Measurements from ENCODE around the gene GFER. TPM values are rescaled to one million over a fixed set of nuclear protein-coding genes. Genes with fewer than 3 reads are reported as not detected.

Gene GFER
- polyA plus RNA-seq, 1 donor, result 48.5 TPM

GRCh38 chr16:1991135-1991551 lies 7.2 kb downstream of the GFER start:
- H3K27ac ChIP-seq (ENCODE audit: low read length), result no peak overlapping the region
- no CpG with 5 or more reads among the region's 18 CpGs for WGBS (ENCODE audit: insufficient coverage, low lambda C conversion rate)
- peaks cover 27% of the 10 kb centered on the region for H3K4me1 ChIP-seq (ENCODE audit: control insufficient read depth, insufficient read depth, low read length)
- peaks cover 21% of the 10 kb centered on the region for H3K9me3 ChIP-seq (ENCODE audit: control insufficient read depth, low read depth, low read length)
- H3K27me3 ChIP-seq (ENCODE audit: control insufficient read depth, insufficient read depth, low read length), result peaks cover 30% of the 10 kb centered on the region
- DNase-seq, result peak in 1 of 2 donors; percentile 26
- H3K36me3 ChIP-seq (ENCODE audit: control insufficient read depth, insufficient read depth, low read length), result peaks cover 12% of the 10 kb centered on the region
- no peak overlapping the region for H3K4me3 ChIP-seq (ENCODE audit: low read length)

- Histone ChIP-seq H3K9me3 (ENCODE audit: control insufficient read depth, low read depth, low read length) (peaks cover 21% of the 10 kb centered on the region), H3K36me3 (ENCODE audit: control insufficient read depth, insufficient read depth, low read length) (peaks cover 7% of the 10 kb centered on the region), H3K27ac (ENCODE audit: low read length) (no peak overlapping the region), H3K27me3 (ENCODE audit: control insufficient read depth, insufficient read depth, low read length) (peaks cover 30% of the 10 kb centered on the region), H3K4me3 (ENCODE audit: low read length) (no peak overlapping the region), H3K4me1 (ENCODE audit: control insufficient read depth, insufficient read depth, low read length) (peaks cover 25% of the 10 kb centered on the region)
- DNase-seq, result no peak
- no CpG with 5 or more reads among the region's 22 CpGs for WGBS (ENCODE audit: insufficient coverage, low lambda C conversion rate)
These were observed 7.6 kb downstream of the GFER start for GRCh38 chr16:1991588-1991947.

DNA sequence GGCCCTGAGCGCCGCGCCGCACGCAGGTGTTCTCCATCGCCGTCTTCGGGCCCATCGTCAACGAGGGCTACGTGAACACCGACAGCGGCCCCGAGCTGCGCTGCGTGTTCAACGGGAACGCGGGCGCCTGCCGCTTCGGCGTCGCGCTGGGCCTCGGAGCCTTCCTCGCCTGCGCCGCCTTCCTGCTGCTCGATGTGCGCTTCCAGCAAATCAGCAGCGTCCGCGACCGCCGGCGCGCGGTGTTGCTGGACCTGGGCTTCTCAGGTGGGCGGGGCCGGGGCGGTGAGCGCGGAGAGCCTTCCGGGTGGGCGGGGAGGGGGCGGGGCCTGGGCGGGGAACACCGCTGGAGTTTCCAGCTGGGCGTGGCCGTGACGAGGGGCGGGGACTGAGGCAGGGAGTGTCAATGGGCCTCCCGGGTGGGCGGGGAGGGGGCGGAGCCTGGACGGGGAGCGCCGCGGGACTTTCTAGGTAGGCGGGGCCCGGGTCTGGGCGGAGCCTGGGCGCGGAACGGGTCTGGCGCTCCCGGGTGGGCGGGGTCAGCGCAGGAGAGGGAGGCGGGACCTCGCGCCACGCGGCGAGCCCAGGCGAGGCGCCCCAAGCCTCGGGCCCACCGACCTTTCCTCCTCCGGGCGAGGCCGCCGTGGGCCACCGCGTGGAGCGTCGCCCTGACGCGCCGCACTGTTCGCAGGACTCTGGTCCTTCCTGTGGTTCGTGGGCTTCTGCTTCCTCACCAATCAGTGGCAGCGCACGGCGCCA lies 8.1 kb downstream of the GFER start:
- peaks cover 6% of the 10 kb centered on the region for H3K36me3 ChIP-seq (ENCODE audit: control insufficient read depth, insufficient read depth, low read length)
- H3K4me3 ChIP-seq (ENCODE audit: low read length), result no peak overlapping the region
- no CpG with 5 or more reads among the region's 96 CpGs for WGBS (ENCODE audit: insufficient coverage, low lambda C conversion rate)
- peak; percentile 88 to 90 for DNase-seq
- peaks cover 30% of the 10 kb centered on the region for H3K27me3 ChIP-seq (ENCODE audit: control insufficient read depth, insufficient read depth, low read length)
- H3K4me1 ChIP-seq (ENCODE audit: control insufficient read depth, insufficient read depth, low read length), result peaks cover 25% of the 10 kb centered on the region
- no peak overlapping the region for H3K27ac ChIP-seq (ENCODE audit: low read length)
- peaks cover 21% of the 10 kb centered on the region for H3K9me3 ChIP-seq (ENCODE audit: control insufficient read depth, low read depth, low read length)

- no peak for DNase-seq
- peaks cover 10% of the 10 kb centered on the region for H3K36me3 ChIP-seq (ENCODE audit: control insufficient read depth, insufficient read depth, low read length)
- WGBS (ENCODE audit: insufficient coverage, low lambda C conversion rate), result no CpG with 5 or more reads among the region's 50 CpGs
- peaks cover 30% of the 10 kb centered on the region for H3K27me3 ChIP-seq (ENCODE audit: control insufficient read depth, insufficient read depth, low read length)
- H3K9me3 ChIP-seq (ENCODE audit: control insufficient read depth, low read depth, low read length), result peaks cover 21% of the 10 kb centered on the region
- peaks cover 25% of the 10 kb centered on the region for H3K4me1 ChIP-seq (ENCODE audit: control insufficient read depth, insufficient read depth, low read length)
- H3K4me3 ChIP-seq (ENCODE audit: low read length), result no peak overlapping the region
- no peak overlapping the region for H3K27ac ChIP-seq (ENCODE audit: low read length)
These were observed 8.8 kb downstream of the GFER start for GRCh38 chr16:1992704-1993317.

- Histone ChIP-seq H3K4me1 (ENCODE audit: control insufficient read depth, insufficient read depth, low read length) (peaks cover 25% of the 10 kb centered on the region), H3K36me3 (ENCODE audit: control insufficient read depth, insufficient read depth, low read length) (peaks cover 19% of the 10 kb centered on the region), H3K27me3 (ENCODE audit: control insufficient read depth, insufficient read depth, low read length) (peaks cover 25% of the 10 kb centered on the region), H3K27ac (ENCODE audit: low read length) (no peak overlapping the region), H3K9me3 (ENCODE audit: control insufficient read depth, low read depth, low read length) (peaks cover 21% of the 10 kb centered on the region), H3K4me3 (ENCODE audit: low read length) (no peak overlapping the region)
- no peak for DNase-seq
- WGBS (ENCODE audit: insufficient coverage, low lambda C conversion rate), result no CpG with 5 or more reads among the region's 2 CpGs
These were observed 9.7 kb downstream of the GFER start for GRCh38 chr16:1993731-1994131.

DNA sequence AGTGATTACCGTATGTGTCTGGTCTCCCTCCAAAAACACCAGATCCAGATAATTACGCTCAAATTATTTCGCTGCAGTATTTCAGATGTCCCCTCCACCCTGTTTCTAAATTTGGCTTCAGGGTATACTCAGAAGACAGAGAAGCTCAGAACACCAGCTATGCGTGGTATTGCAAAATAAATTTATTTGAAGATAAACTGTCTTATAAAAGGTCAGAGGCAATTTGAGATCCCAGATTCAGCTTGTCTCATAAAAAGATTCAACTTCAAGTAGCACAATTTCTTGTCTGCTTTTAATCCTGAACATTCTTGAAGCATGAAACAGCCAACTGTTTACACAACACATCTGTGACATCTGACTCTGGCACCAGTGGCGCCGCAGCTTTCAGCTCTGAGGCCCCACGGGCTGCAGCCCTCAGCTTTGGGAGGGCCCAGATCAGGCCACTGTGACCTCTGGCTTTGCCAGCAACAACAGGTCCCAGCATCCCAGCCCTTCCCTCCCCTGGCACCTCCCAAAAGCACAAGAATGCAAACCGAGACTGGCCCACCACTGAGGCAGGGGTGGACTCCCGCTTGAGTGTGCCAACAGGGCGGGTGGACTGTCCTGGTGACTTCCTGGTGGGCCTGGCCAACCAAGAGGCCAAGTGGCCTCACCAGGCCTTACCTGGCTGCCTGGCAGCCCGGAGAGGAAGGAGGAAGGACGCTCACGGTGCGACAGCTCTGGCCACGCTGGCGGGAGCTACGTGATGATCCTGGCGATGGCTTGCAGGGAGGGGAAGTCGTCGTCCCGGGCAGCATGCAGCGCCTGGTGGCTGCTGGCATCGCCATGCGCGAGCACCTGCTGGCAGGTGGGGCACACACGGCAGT lies 13.7 kb downstream of the GFER start:
- Histone ChIP-seq H3K27ac (ENCODE audit: low read length) (no peak overlapping the region), H3K27me3 (ENCODE audit: control insufficient read depth, insufficient read depth, low read length) (no peaks in the 10 kb centered on the region), H3K36me3 (ENCODE audit: control insufficient read depth, insufficient read depth, low read length) (peaks cover 58% of the 10 kb centered on the region), H3K4me1 (ENCODE audit: control insufficient read depth, insufficient read depth, low read length) (no peaks in the 10 kb centered on the region), H3K9me3 (ENCODE audit: control insufficient read depth, low read depth, low read length) (peaks cover 4% of the 10 kb centered on the region), H3K4me3 (ENCODE audit: low read length) (no peak overlapping the region)
- no peak for DNase-seq
- WGBS (ENCODE audit: insufficient coverage, low lambda C conversion rate), result 90% methylated on average over 2 of the region's 26 CpGs

DNA sequence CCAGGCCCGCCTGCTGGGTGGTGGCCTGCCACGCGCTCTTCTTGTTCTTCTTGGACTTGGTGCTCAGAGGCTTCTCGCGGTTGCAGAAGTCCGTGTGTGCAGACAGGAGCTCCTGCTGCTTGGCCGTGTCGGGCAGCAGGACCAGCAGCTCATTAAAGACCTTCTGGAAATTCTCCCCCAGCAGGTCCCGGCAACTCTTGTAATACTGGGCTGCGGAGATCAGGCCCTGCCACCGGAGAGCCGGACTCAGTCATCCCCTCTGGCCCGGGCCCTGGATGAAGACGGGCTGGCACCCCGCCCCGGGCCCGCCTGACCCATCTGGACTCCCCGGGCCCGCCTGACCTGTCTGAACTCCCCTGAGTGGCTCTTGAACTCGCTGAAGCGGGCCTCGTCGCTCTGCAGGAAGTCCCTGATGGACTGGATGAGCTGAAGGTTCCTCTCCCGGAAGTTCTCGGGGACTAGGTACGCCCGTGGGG lies 14.4 kb downstream of the GFER start:
- Histone ChIP-seq H3K27ac (ENCODE audit: low read length) (no peak overlapping the region), H3K4me1 (ENCODE audit: control insufficient read depth, insufficient read depth, low read length) (no peaks in the 10 kb centered on the region), H3K36me3 (ENCODE audit: control insufficient read depth, insufficient read depth, low read length) (peaks cover 65% of the 10 kb centered on the region), H3K9me3 (ENCODE audit: control insufficient read depth, low read depth, low read length) (no peaks in the 10 kb centered on the region), H3K27me3 (ENCODE audit: control insufficient read depth, insufficient read depth, low read length) (no peaks in the 10 kb centered on the region), H3K4me3 (ENCODE audit: low read length) (no peak overlapping the region)
- no peak for DNase-seq
- no CpG with 5 or more reads among the region's 27 CpGs for WGBS (ENCODE audit: insufficient coverage, low lambda C conversion rate)

- WGBS (ENCODE audit: insufficient coverage, low lambda C conversion rate), result no CpG with 5 or more reads among the region's 39 CpGs
- DNase-seq, result no peak
- Histone ChIP-seq H3K4me1 (ENCODE audit: control insufficient read depth, insufficient read depth, low read length) (peaks cover 7% of the 10 kb centered on the region), H3K9me3 (ENCODE audit: control insufficient read depth, low read depth, low read length) (no peaks in the 10 kb centered on the region), H3K36me3 (ENCODE audit: control insufficient read depth, insufficient read depth, low read length) (peaks cover 68% of the 10 kb centered on the region), H3K27ac (ENCODE audit: low read length) (no peak overlapping the region), H3K4me3 (ENCODE audit: low read length) (no peak overlapping the region), H3K27me3 (ENCODE audit: control insufficient read depth, insufficient read depth, low read length) (no peaks in the 10 kb centered on the region)
These were observed 15.1 kb downstream of the GFER start for GRCh38 chr16:1998852-1999801.

DNA sequence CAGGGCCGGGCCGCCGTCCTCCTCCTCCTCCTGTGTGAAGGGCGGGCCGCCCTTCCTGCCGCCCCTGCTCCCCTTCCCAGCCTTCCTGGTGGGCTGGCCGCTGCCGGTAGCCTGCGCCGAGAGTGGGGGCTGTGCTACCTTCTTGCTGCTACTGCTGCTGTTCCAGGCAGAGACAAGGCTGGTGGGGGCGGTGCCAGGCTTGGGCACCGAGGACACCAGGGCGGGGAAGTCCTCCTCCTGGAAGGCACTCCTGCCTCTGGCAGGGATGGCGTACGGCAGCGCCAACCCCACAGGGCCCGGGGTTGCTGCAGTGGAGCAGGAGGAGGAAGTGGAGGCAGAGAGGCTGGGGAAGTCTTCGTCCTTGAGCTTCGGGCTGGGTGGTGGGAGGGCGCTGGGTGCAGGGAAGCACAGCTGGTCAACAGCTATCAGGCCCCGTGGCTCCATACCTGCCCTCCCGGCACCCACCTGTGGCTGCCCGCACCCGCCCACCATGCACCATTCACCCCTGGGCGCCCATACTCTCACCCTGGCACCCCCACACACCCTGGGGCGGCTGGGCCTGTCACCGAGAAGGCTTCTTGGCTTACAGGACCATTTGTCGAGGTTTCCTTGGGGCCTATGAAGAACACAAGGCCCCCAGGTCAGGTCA lies 16.0 kb downstream of the GFER start:
- H3K4me3 ChIP-seq (ENCODE audit: low read length), result no peak overlapping the region
- H3K27ac ChIP-seq (ENCODE audit: low read length), result no peak overlapping the region
- no peaks in the 10 kb centered on the region for H3K9me3 ChIP-seq (ENCODE audit: control insufficient read depth, low read depth, low read length)
- peaks cover 68% of the 10 kb centered on the region for H3K36me3 ChIP-seq (ENCODE audit: control insufficient read depth, insufficient read depth, low read length)
- peaks cover 13% of the 10 kb centered on the region for H3K4me1 ChIP-seq (ENCODE audit: control insufficient read depth, insufficient read depth, low read length)
- no peaks in the 10 kb centered on the region for H3K27me3 ChIP-seq (ENCODE audit: control insufficient read depth, insufficient read depth, low read length)
- WGBS (ENCODE audit: insufficient coverage, low lambda C conversion rate), result no CpG with 5 or more reads among the region's 28 CpGs
- no peak for DNase-seq
